NOMO-1 (cell line): ENCODE data around the gene RPL26.

ENCODE experiments used
- DNase-seq, 2 experiments: peaks; one replicate each; lab custom pipeline; 2025; ENCODE audit not compliant: unreplicated experiment in 2 of 2; lab: John Stamatoyannopoulos, UW

The RPL26 gene

DNA sequence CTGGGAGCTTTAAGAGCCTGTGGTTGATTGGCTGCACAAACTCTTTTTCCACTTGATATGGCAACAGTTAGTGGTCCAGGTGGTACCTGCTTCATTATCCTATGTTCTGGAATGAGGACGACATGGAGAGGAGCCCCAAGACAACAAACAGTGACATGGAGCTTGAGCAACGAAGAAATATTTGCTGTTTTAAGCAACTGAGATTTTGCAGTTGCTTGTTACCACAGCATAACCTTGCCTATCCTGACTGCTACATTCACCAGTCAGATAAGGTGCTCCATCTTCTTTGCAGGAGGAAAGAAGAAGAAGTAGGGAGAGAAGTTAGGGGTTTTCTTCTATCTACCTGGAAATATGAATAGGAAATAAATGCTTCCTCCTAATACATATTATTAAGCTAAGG is 50.9 kb downstream of the RPL26 start:
- no peak for DNase-seq
